Epidermal melanocyte (primary cell): Measurements from ENCODE around the gene OR52B6.
"Not testable (repeated sequence)": the region's sequence is repeated elsewhere in the genome, so short reads cannot be mapped to it uniquely, and the experiment has no call there.

Experiments
- DNase-seq: peaks from one replicate; pipeline ENCODE4 v3.0.0; 2011; ENCODE audit warnings: low spot score; ENCODE audit not compliant: insufficient read length

The OR52B6 gene

GRCh38 chr11:5596607-5597201 is 16.0 kb downstream of the OR52B6 start, which contains the start of gene TRIM6:
Gene TRIM6, plus strand, starts transcription at chr11:5596637. Its CDS starts 261 bp downstream, at chr11:5596898.
- peak; percentile 40 for DNase-seq

GRCh38 chr11:5597953-5598352 is 17.3 kb downstream of the OR52B6 start:
- DNase-seq = no peak

GRCh38 chr11:5600374-5600851 is 19.7 kb downstream of the OR52B6 start:
- no peak for DNase-seq

GRCh38 chr11:5602791-5603190 is 22.1 kb downstream of the OR52B6 start:
- not testable (repeated sequence) for DNase-seq

GRCh38 chr11:5603326-5603725 is 22.6 kb downstream of the OR52B6 start:
- no peak for DNase-seq

- DNase-seq = no peak
Observed at GRCh38 chr11:5604896-5605295, 24.2 kb downstream of the OR52B6 start.

- no peak for DNase-seq
Observed at GRCh38 chr11:5605849-5606248, 25.2 kb downstream of the OR52B6 start.

GRCh38 chr11:5608808-5609207 is 28.1 kb downstream of the OR52B6 start:
- no peak for DNase-seq

GRCh38 chr11:5610446-5610845 is 29.8 kb downstream of the OR52B6 start:
- DNase-seq = no peak

GRCh38 chr11:5611627-5612026 is 30.9 kb downstream of the OR52B6 start:
- DNase-seq = no peak

- no peak for DNase-seq
Observed at GRCh38 chr11:5618807-5619206, 38.1 kb downstream of the OR52B6 start.

GRCh38 chr11:5620651-5621521 is 40.2 kb downstream of the OR52B6 start:
- no peak for DNase-seq

GRCh38 chr11:5621580-5621979 is 40.9 kb downstream of the OR52B6 start:
- no peak for DNase-seq

GRCh38 chr11:5622802-5623201 is 42.1 kb downstream of the OR52B6 start:
- DNase-seq = no peak

- peak; percentile 86 for DNase-seq
Observed at GRCh38 chr11:5624489-5625279, 44.0 kb downstream of the OR52B6 start, which contains the start of gene TRIM34. Gene TRIM34, plus strand, starts transcription at chr11:5625001. Its CDS starts 7,331 bp downstream, at chr11:5632332.

- DNase-seq = peak; percentile 53
Observed at GRCh38 chr11:5625281-5625680, 44.6 kb downstream of the OR52B6 start.

- DNase-seq = no peak
Observed at GRCh38 chr11:5626196-5626595, 45.5 kb downstream of the OR52B6 start.

- no peak for DNase-seq
Observed at GRCh38 chr11:5631417-5631816, 50.7 kb downstream of the OR52B6 start.
